ENCODE measurements around the gene PSENEN. TPM values are rescaled to one million over a fixed set of nuclear protein-coding genes. Genes with fewer than 3 reads are reported as not detected.

PSENEN gene
- total RNA-seq, 4 donors from 2014 or later = 22.2 to 45.8 (median 38.3) TPM

- DNase-seq (no peak), ATAC-seq (no peak)
- Histone ChIP-seq H3K4me1 (peaks cover 4 to 5% of the 10 kb centered on the region in 2 donors), H3K27me3 (no peaks in the 10 kb centered on the region), H3K4me3 (peak overlapping the region; percentile 60 to 81 (median 73)), H3K9me3 (no peaks in the 10 kb centered on the region), H3K36me3 (no peaks in the 10 kb centered on the region), H3K27ac (no peak overlapping the region)
- TF ChIP-seq CTCF (IDR thresholded peaks at IDR 0.05 in 4 of 5, conservative IDR thresholded peaks at IDR 0.05 in 1 of 5) (no peak), POLR2A (IDR thresholded peaks at IDR 0.05) (no peak)
- in situ Hi-C loops (cut with MboI; ENCODE audit: low sequenced_read_pairs in 4 of 4) = loop anchor here in 1 of 4 donors (25.0 kb wide), 1 partner anchor 363 kb away; the partner anchor contains the start of gene CAPNS1
- intact Hi-C loops (cut with DNase I; ENCODE audit: low total_unique reads) = loop anchor here (1.0 to 10.0 kb wide), 4 partner anchors 16 to 220 kb away; partner anchors contain the start of genes PROSER3 and SDHAF1
Observed at GRCh38 chr19:35774274-35775045, 29.0 kb downstream of the PSENEN start.

- intact Hi-C loops (cut with DNase I; ENCODE audit: low total_unique reads) (loop anchor here (1.0 to 10.0 kb wide), 4 partner anchors 17 to 220 kb away; partner anchors contain the start of genes PROSER3 and SDHAF1), in situ Hi-C loops (cut with MboI; ENCODE audit: low sequenced_read_pairs in 4 of 4) (no loop called here)
- DNase-seq = no peak
- Histone ChIP-seq H3K4me1 (peaks cover 4 to 5% of the 10 kb centered on the region in 2 donors), H3K27me3 (no peaks in the 10 kb centered on the region), H3K4me3 (peak overlapping the region; percentile 60 to 81 (median 73)), H3K9me3 (no peaks in the 10 kb centered on the region), H3K27ac (no peak overlapping the region), H3K36me3 (peaks cover 0 to 3% of the 10 kb centered on the region in 2 donors)
- TF ChIP-seq CTCF (IDR thresholded peaks at IDR 0.05 in 4 of 5, conservative IDR thresholded peaks at IDR 0.05 in 1 of 5) = no peak
- TF ChIP-seq POLR2A (IDR thresholded peaks at IDR 0.05) = no peak
- peak in 1 of 2 donors; percentile 35 for ATAC-seq
Observed at GRCh38 chr19:35775046-35775297, 29.5 kb downstream of the PSENEN start.

- DNase-seq = peak; percentile 95 to 98
- peaks cover 0 to 8% of the 10 kb centered on the region in 2 donors for H3K36me3 ChIP-seq
- H3K4me1 ChIP-seq = peaks cover 4 to 5% of the 10 kb centered on the region in 2 donors
- H3K9me3 ChIP-seq = no peaks in the 10 kb centered on the region
- peak within 1 kb of the TSS; percentile 35 to 69 (median 45) for H3K27ac ChIP-seq
- TF ChIP-seq CTCF (IDR thresholded peaks at IDR 0.05 in 4 of 5, conservative IDR thresholded peaks at IDR 0.05 in 1 of 5) = no peak
- no peak for TF ChIP-seq POLR2A (IDR thresholded peaks at IDR 0.05)
- intact Hi-C loops (cut with DNase I; ENCODE audit: low total_unique reads) = loop anchor here (1.0 to 10.0 kb wide), 4 partner anchors 17 to 219 kb away; partner anchors contain the start of genes PROSER3 and SDHAF1
- peak within 1 kb of the TSS; percentile 60 to 81 (median 73) for H3K4me3 ChIP-seq
- ATAC-seq = peak; percentile 98
- no peaks in the 10 kb centered on the region for H3K27me3 ChIP-seq
- in situ Hi-C loops (cut with MboI; ENCODE audit: low sequenced_read_pairs in 4 of 4) = no loop called here
Observed at GRCh38 chr19:35775298-35776101, 30.0 kb downstream of the PSENEN start, which contains the start of gene ARHGAP33. ARHGAP33 (plus strand) TSS chr19:35775564; CDS start chr19:35775659, 95 bp downstream.

GRCh38 chr19:35776102-35776788 is 30.8 kb downstream of the PSENEN start:
- Histone ChIP-seq H3K4me1 (peaks cover 4 to 5% of the 10 kb centered on the region in 2 donors), H3K9me3 (no peaks in the 10 kb centered on the region), H3K36me3 (peaks cover 0 to 15% of the 10 kb centered on the region in 2 donors), H3K27me3 (no peaks in the 10 kb centered on the region), H3K27ac (peak overlapping the region in 1 of 4 donors; percentile 37), H3K4me3 (peak overlapping the region; percentile 60 to 81 (median 73))
- intact Hi-C loops (cut with DNase I; ENCODE audit: low total_unique reads) (loop anchor here (5.0 to 10.0 kb wide), 2 partner anchors 64 to 219 kb away; partner anchors contain the start of gene SDHAF1), in situ Hi-C loops (cut with MboI; ENCODE audit: low sequenced_read_pairs in 4 of 4) (no loop called here)
- DNase-seq = no peak
- ATAC-seq = no peak
- TF ChIP-seq POLR2A (IDR thresholded peaks at IDR 0.05) = no peak
- TF ChIP-seq CTCF (IDR thresholded peaks at IDR 0.05 in 4 of 5, conservative IDR thresholded peaks at IDR 0.05 in 1 of 5) = no peak

Data from gastrocnemius medialis (tissue), 4 donors.